Measurements from ENCODE around the gene GNAT2.

The GNAT2 gene

DNA sequence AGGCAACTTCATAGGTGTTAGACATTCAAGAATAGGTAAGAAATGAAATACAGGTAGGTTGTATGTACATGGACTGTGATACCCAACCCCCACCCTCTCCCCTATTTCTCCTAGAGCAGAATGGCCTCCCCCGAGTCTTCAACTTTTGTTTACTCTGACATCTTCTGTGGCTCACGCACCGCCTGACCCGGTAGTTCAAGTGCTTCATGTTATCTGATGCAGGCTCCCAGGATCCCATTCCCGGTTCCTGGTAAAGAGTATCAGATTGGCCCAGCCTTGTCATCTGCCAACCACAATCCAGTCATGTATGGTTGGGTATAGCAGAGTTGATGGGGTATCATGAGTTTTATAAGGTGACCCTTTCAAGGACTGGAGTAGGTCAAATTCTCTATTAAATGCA, 61.9 kb downstream of the GNAT2 start:
- DNase-seq (ENCODE audit: low read depth): no peak

DNA sequence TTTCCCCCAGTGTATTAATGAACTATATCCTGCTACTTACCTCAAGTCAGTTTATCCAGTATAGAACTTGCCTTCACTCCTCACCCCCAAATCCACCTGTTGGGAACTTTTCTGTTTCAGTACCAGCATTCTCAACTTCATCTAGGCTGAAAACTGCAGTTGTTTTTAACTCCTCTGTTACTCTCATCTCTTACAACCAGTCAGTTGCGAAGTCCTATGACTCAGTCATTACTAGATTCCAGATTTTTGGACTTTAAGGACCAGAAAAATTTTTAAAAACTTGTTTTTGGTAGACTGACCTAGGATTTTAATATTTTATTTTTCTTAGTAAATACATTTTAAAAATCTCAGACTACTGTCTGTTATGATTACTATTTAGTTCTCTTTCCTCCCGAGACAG, 62.9 kb downstream of the GNAT2 start:
- DNase-seq (ENCODE audit: low read depth): no peak

Measured in iris pigment epithelial cell (primary cell).